Non-pigmented ciliary epithelial cell (primary cell): ENCODE results near the gene NCAM2.

ENCODE experiments used
- DNase-seq: peaks from one replicate; pipeline ENCODE4 v3.0.0-alpha.2; 2010; ENCODE audit warnings: low read depth

Gene NCAM2

DNA sequence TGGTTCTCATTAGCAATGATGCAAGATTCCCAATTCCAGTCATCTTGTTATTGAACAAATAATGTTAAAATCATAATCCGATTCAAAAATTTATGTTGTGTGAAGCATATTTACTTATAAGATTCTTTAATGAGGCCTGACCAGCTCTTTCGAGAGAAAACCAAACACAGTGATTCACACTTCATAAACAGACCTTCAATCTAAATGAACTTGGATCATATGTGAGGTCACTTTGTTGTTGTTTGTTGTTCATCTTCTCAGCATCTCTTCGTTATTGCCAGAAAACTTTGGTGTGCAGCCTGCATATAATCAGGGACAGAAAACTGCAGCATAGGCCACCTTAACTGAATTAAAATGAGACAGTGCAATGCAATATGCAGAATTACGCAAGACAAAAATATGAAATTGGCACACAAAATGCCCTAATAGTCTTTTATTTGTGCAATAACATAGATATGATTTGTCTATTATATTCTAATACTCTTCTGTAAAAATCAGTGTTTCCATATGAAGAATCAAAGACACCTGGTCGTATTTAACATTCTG lies 30.1 kb downstream of the NCAM2 start:
- no peak for DNase-seq

- no peak for DNase-seq
Observed at GRCh38 chr21:21029164-21029563, 31.0 kb downstream of the NCAM2 start.

GRCh38 chr21:21030311-21030710 lies 32.1 kb downstream of the NCAM2 start:
- no peak for DNase-seq

GRCh38 chr21:21034036-21034435 lies 35.8 kb downstream of the NCAM2 start:
- DNase-seq, result no peak

DNA sequence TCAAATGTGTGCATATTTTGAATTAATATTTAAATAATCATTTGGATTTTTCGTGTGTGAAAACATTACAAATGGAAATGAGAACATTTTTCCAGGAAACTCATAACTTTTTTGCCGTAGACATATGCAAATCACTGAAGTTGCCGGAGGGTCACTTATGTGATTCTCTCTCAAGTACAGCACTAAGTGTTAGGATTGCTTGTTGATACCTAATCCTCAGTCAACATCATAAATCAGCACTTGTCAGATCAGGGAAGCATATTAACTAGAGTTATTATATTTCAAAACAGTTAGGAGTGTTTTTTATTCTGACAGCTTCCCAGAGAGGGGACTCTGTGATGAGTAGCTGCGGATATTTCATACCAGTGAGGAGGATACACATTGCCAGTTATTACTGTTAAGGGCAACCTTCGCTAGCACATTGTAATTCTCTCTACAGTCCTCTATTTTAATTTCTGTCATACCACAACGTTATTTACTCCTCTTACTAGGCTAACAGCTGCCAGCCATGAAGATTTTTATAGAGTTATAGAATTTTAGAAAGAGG lies 41.5 kb downstream of the NCAM2 start:
- DNase-seq, result no peak

DNA sequence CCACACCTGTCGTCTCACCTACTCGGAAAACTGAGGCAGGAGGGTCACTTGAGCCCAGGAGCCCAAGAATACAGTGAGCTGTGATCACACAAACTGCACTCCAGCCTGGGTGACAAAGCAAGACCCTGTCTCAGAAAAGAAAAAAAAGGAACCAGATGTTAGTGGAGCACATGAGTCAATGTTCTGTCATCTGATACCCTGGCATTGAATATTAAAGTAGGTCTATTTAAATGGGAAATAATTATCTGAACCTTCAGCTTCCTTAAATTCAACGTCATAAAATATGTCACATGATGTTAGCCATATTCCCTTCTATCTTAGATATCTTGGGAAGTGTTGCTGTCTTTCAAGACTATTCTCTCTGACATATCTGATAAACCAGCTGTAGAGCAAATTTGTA lies 47.3 kb downstream of the NCAM2 start:
- DNase-seq, result no peak

GRCh38 chr21:21046063-21046462 lies 47.9 kb downstream of the NCAM2 start:
- DNase-seq, result no peak

- no peak for DNase-seq
Observed at GRCh38 chr21:21051109-21052055, 53.2 kb downstream of the NCAM2 start.

- no peak for DNase-seq
Observed at GRCh38 chr21:21052672-21053071, 54.5 kb downstream of the NCAM2 start.

DNA sequence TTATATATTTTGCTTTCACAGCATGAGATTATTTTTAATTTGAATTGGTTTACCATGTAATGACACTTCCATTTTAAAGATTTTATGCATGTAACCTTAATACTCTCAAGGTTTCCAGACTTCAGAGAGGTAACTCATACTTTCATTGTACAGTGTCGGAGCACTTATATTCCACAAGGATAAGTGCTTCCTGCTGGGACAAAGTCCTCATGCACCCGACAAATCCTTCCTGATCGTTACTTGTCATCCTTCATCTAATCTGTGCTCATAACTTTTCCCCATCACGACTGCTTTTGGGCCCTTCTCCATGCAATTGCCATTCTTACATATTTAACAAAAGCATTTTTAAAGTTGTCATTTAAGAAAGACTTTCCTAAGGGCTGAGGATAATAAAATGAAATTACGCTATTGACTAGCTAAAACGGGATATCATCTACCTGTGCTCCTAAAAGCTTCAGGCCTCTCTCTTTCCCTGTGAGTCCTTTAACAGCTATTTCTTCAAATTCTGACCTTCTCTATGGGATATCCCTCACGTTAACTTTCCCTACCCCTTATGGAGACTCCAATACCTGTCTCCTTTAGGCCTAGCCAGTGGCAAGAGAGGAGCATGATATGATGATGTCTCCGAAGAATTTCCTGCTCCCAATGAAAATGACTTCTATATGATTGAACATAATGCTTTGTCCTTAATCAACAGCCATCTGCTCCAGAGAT lies 59.3 kb downstream of the NCAM2 start:
- no peak for DNase-seq

- no peak for DNase-seq
Observed at GRCh38 chr21:21063828-21064227, 65.6 kb downstream of the NCAM2 start.

GRCh38 chr21:21064353-21064752 lies 66.1 kb downstream of the NCAM2 start:
- no peak for DNase-seq

GRCh38 chr21:21067375-21067774 lies 69.2 kb downstream of the NCAM2 start:
- DNase-seq, result no peak

GRCh38 chr21:21074305-21074704 lies 76.1 kb downstream of the NCAM2 start:
- no peak for DNase-seq

- DNase-seq, result no peak
Observed at GRCh38 chr21:21076051-21076450, 77.8 kb downstream of the NCAM2 start.

DNA sequence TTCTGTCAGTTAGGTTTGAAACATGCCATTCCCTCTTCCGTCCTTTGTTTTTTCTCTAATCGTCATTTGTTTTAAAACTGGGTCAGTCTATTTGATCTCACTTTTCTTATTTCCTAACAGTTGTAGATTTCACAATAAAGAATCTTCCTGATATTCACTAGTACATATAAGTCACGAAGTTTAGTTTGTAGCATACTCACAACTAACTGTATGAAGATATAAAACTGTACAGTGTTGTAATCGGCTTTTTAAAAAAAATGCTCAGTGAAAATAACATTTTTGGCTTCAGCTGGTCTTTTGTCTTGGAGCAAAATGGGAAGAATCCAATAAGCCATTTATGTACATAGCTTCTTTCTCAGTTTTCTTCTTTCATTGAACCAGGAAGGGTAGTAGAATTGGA lies 78.3 kb downstream of the NCAM2 start:
- no peak for DNase-seq

DNA sequence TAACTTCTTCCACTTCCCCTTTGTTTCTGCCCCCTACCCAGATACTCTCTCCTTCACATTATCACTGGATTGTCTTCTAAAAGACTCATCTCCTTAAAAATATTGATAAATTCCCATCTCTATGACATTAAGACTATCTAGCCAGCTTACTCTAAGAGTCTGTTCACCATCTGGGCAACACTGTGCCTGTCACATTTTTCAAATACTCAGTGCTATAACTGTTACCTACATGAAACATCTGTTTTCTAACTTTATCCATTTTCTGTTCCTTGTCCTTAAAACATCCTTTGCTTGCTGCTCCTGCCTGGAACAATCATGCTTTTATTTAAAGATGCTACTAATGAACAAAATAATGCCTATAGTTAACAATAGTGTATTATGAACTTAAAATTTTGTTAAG lies 81.4 kb downstream of the NCAM2 start:
- no peak for DNase-seq

GRCh38 chr21:21084179-21084578 lies 86.0 kb downstream of the NCAM2 start:
- DNase-seq, result peak; percentile 46

GRCh38 chr21:21085206-21085605 lies 87.0 kb downstream of the NCAM2 start:
- DNase-seq, result no peak

DNA sequence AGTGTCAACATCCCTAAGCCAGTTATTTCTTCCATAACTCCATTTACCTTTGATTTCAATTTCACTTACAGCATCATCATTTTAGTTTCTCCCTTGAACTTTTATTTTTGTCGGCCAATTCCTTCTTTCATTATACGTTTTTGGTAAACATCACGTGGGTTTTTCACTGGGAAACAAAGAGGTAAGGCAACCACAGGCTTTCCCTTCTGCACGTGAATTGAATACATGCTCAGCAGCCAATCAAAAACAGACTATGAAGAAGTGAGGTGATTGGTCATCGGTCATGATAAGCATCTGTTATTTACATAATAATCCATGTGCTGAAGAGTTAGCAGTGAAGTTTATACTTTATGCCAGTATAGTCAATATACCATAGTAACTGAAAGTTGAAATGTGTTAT lies 98.7 kb downstream of the NCAM2 start:
- no peak for DNase-seq

- no peak for DNase-seq
Observed at GRCh38 chr21:21097466-21097865, 99.3 kb downstream of the NCAM2 start.

GRCh38 chr21:21101911-21102310 lies 103.7 kb downstream of the NCAM2 start:
- DNase-seq, result peak; percentile 70

DNA sequence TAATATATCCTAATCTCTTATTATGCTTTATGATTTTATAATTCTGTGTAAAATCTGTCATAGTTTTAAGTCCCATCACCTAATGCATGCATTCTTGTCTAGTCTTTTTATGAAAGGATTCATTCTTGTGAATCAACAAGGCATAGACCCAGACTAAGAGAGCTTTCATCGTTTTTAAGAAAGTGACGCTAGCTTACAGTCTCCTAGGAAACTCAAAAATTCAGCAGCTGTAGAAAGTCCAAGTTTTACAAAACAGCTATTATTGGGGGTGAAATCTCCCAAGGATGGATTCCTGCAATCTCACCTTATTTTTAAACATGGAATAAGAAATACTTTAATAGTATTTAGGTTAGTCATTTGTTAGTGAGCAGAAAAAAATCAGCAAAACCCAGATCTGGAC lies 104.7 kb downstream of the NCAM2 start:
- no peak for DNase-seq
